HepG2 (cell line): ENCODE results near the gene UBTD1.

Source experiments
- JUN ChIP-seq: sonication (generic); formaldehyde crosslinking; IDR thresholded peaks from 2 replicates; pipeline ENCODE4 v1.4.0; 2020; ENCODE audit warnings: mild to moderate bottlenecking, missing genetic modification reagents
- KLF9 ChIP-seq: IDR thresholded peaks from 2 replicates; pipeline ENCODE4 v1.6.1; 2016; ENCODE audit warnings: low read depth
- MAZ ChIP-seq, 2 experiments: sonication (generic) in 1 of 2; formaldehyde crosslinking in 1 of 2; IDR thresholded peaks; 2 replicates each; pipeline versions ENCODE4 v1.5.0 to v1.6.1; 2012 to 2020; ENCODE audit warnings: low read depth in 2 of 2, mild to moderate bottlenecking in 2 of 2, borderline replicate concordance in 1 of 2, improper control_type of control experiment in 1 of 2, low read length in 1 of 2, missing genetic modification reagents in 1 of 2, moderate library complexity in 1 of 2
- NFRKB ChIP-seq: fragments of 450-650 bp; IDR thresholded peaks from 2 replicates; pipeline ENCODE4 v1.6.1; 2017
- SETDB1 ChIP-seq: sonication (generic); formaldehyde crosslinking; IDR thresholded peaks from 2 replicates; pipeline ENCODE4 v1.5.1; 2020; ENCODE audit warnings: missing genetic modification reagents, mild to moderate bottlenecking, borderline replicate concordance
- ZFY ChIP-seq: sonication (generic); formaldehyde crosslinking; IDR thresholded peaks from 2 replicates; pipeline ENCODE4 v1.4.0; 2020; ENCODE audit warnings: missing genetic modification reagents
- ZNF121 ChIP-seq: sonication (generic); formaldehyde crosslinking; IDR thresholded peaks from 2 replicates; pipeline ENCODE4 v1.5.0; 2020; ENCODE audit warnings: mild to moderate bottlenecking, missing genetic modification reagents
- ZNF441 ChIP-seq: sonication (generic); formaldehyde crosslinking; IDR thresholded peaks from 2 replicates; pipeline ENCODE4 v1.7.0; 2021; ENCODE audit warnings: missing genetic modification reagents, borderline replicate concordance
- ZNF576 ChIP-seq: sonication (generic); formaldehyde crosslinking; IDR thresholded peaks from 2 replicates; pipeline ENCODE4 v1.4.0; 2020; ENCODE audit warnings: mild to moderate bottlenecking, missing genetic modification reagents
- ZNF639 ChIP-seq: conservative IDR thresholded peaks from 2 replicates; pipeline ENCODE4 v1.6.1; 2018; ENCODE audit warnings: missing genetic modification reagents
- ZSCAN30 ChIP-seq: sonication (generic); formaldehyde crosslinking; IDR thresholded peaks from 2 replicates; pipeline ENCODE4 v1.5.0; 2020; ENCODE audit warnings: mild to moderate bottlenecking, missing genetic modification reagents
- TF ChIP-seq, protein P1 (sequence below): IDR thresholded peaks from 2 replicates; pipeline ENCODE4 v1.6.1; 2016; ENCODE audit warnings: control low read depth
- TF ChIP-seq, protein P2 (sequence below): sonication (generic); formaldehyde crosslinking; IDR thresholded peaks from 2 replicates; pipeline ENCODE4 v1.5.0; 2020; ENCODE audit warnings: mild to moderate bottlenecking, missing genetic modification reagents, moderate library complexity

DNA sequence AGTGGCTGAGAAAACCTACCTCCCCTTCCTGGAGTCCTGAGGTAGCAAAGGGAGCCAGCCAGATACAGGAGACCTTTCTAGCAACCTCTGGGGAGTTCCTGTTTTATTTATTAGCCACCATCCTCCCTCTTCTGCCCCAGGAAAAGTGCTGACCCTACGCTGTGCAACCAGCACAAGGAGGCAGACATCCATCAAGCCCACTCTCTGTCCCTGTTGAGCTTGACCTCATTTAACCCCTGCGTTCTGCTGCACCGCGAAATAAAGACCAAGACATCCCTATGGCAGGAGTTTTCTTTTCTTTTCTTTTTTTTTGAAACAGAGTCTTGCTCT, 48.5 kb downstream of the UBTD1 start:
- TF ChIP-seq, protein P1, sequence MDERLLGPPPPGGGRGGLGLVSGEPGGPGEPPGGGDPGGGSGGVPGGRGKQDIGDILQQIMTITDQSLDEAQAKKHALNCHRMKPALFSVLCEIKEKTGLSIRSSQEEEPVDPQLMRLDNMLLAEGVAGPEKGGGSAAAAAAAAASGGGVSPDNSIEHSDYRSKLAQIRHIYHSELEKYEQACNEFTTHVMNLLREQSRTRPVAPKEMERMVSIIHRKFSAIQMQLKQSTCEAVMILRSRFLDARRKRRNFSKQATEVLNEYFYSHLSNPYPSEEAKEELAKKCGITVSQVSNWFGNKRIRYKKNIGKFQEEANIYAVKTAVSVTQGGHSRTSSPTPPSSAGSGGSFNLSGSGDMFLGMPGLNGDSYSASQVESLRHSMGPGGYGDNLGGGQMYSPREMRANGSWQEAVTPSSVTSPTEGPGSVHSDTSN (CRISPR knock-in tag) = no peak
- TF ChIP-seq ZNF639 (CRISPR knock-in tag) = no peak
- TF ChIP-seq ZNF576 (CRISPR knock-in tag) = no peak
- no peak for TF ChIP-seq JUN (CRISPR knock-in tag)
- TF ChIP-seq KLF9 (CRISPR knock-in tag) = no peak
- TF ChIP-seq, protein P2, sequence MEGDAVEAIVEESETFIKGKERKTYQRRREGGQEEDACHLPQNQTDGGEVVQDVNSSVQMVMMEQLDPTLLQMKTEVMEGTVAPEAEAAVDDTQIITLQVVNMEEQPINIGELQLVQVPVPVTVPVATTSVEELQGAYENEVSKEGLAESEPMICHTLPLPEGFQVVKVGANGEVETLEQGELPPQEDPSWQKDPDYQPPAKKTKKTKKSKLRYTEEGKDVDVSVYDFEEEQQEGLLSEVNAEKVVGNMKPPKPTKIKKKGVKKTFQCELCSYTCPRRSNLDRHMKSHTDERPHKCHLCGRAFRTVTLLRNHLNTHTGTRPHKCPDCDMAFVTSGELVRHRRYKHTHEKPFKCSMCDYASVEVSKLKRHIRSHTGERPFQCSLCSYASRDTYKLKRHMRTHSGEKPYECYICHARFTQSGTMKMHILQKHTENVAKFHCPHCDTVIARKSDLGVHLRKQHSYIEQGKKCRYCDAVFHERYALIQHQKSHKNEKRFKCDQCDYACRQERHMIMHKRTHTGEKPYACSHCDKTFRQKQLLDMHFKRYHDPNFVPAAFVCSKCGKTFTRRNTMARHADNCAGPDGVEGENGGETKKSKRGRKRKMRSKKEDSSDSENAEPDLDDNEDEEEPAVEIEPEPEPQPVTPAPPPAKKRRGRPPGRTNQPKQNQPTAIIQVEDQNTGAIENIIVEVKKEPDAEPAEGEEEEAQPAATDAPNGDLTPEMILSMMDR = no peak
- TF ChIP-seq ZNF121 (CRISPR knock-in tag) = no peak
- TF ChIP-seq ZNF441 = no peak
- no peak for TF ChIP-seq NFRKB
- no peak for TF ChIP-seq ZFY
- TF ChIP-seq ZSCAN30 (CRISPR knock-in tag) = no peak
- TF ChIP-seq SETDB1 (CRISPR knock-in tag) = no peak
- no peak for TF ChIP-seq MAZ (IDR thresholded peaks at IDR 0.05; ENCODE audit: borderline replicate concordance, low read depth, low read length)
- TF ChIP-seq MAZ (CRISPR knock-in tag; IDR thresholded peaks at IDR 0.05; ENCODE audit: low read depth) = no peak
